Raji (cell line): ENCODE measurements around the gene DCTN2.

Experiments used
- POLR2A ChIP-seq: IDR thresholded peaks from 2 replicates; pipeline ENCODE4 v1.6.1; 2011; ENCODE audit warnings: low read depth, low read length, control low read depth; ENCODE audit not compliant: insufficient read depth

Gene DCTN2

GRCh38 chr12:57579677-57580465 lies 32.9 kb upstream of the DCTN2 start:
- TF ChIP-seq POLR2A: no peak

- TF ChIP-seq POLR2A: no peak
These were observed 32.0 kb upstream of the DCTN2 start for GRCh38 chr12:57579011-57579410.

- TF ChIP-seq POLR2A: no peak
These were observed 31.2 kb upstream of the DCTN2 start for GRCh38 chr12:57577981-57578758.

- TF ChIP-seq POLR2A: no peak
These were observed 29.7 kb upstream of the DCTN2 start for GRCh38 chr12:57576613-57577160.

GRCh38 chr12:57575771-57576612 lies 29.0 kb upstream of the DCTN2 start:
- no peak for TF ChIP-seq POLR2A

GRCh38 chr12:57574795-57575194 lies 27.8 kb upstream of the DCTN2 start:
- TF ChIP-seq POLR2A: no peak

- TF ChIP-seq POLR2A: no peak
These were observed 25.2 kb upstream of the DCTN2 start for GRCh38 chr12:57571926-57572762.

- TF ChIP-seq POLR2A: no peak
These were observed 22.9 kb upstream of the DCTN2 start for GRCh38 chr12:57569858-57570257.

- TF ChIP-seq POLR2A: no peak
These were observed 21.8 kb upstream of the DCTN2 start for GRCh38 chr12:57568838-57569237.

GRCh38 chr12:57564178-57564740 lies 17.3 kb upstream of the DCTN2 start:
- TF ChIP-seq POLR2A: no peak

GRCh38 chr12:57563358-57563757 lies 16.4 kb upstream of the DCTN2 start:
- TF ChIP-seq POLR2A: no peak

- no peak for TF ChIP-seq POLR2A
These were observed 13.5 kb upstream of the DCTN2 start for GRCh38 chr12:57560516-57560915.

- TF ChIP-seq POLR2A: no peak
These were observed 11.9 kb upstream of the DCTN2 start for GRCh38 chr12:57558864-57559263.

- no peak for TF ChIP-seq POLR2A
These were observed 7.9 kb upstream of the DCTN2 start for GRCh38 chr12:57554897-57555296.
